Dermis blood vessel endothelial cell (primary cell): ENCODE results near the gene AP5S1. TPM values are rescaled to one million over a fixed set of nuclear protein-coding genes. Genes with fewer than 3 reads are reported as not detected.

Experiments used
- total RNA-seq: library from RNA; depleted of rRNA; stranded (reverse); fragments of >200 nt; gene quantifications from 2 replicates; pipeline ENCODE4 v1.2.3, GENCODE V29; 2014

The AP5S1 gene
- total RNA-seq, 1 donor from 2014 or later, result 22.3 TPM

Other genes starting within 250 kb of the AP5S1 start
- not detected in 2 replicates for gene GFRA4, start 157.1 kb upstream of the AP5S1 start, total RNA-seq
- 0.09 and 0.17 TPM in 2 replicates for gene ADAM33, start 138.5 kb upstream of the AP5S1 start, total RNA-seq
- not detected in 2 replicates for gene SIGLEC1, start 107.9 kb upstream of the AP5S1 start, total RNA-seq
- gene HSPA12B, start 87.9 kb upstream of the AP5S1 start, total RNA-seq, result 15.1 and 16.7 TPM in 2 replicates
- gene ADISSP, start 52.8 kb upstream of the AP5S1 start, total RNA-seq, result 12.1 and 34.7 TPM in 2 replicates
- 0.05 TPM in 1 of 2 replicates, not detected in the other for gene SPEF1, start 39.1 kb upstream of the AP5S1 start, total RNA-seq
- gene CENPB, start 33.8 kb upstream of the AP5S1 start, total RNA-seq, result 115 and 124 TPM in 2 replicates
- 28.8 and 91.1 TPM in 2 replicates for gene CDC25B, start 24.2 kb upstream of the AP5S1 start, total RNA-seq
- 21.4 and 35.7 TPM in 2 replicates for gene MAVS, start 26.3 kb downstream of the AP5S1 start, total RNA-seq
- 63.3 and 77.8 TPM in 2 replicates for gene PANK2, start 68.8 kb downstream of the AP5S1 start, total RNA-seq
- gene RNF24, start 195.0 kb downstream of the AP5S1 start, total RNA-seq, result 2.9 and 3.3 TPM in 2 replicates